B cell (primary cell): ENCODE results near the gene DCBLD2. TPM values are rescaled to one million over a fixed set of nuclear protein-coding genes. Genes with fewer than 3 reads are reported as not detected.

ENCODE experiments used
- ATAC-seq: fragments of 200-7000 bp; cut with Tn5 transposase; one replicate; pipeline ENCODE4 v1.10.0; 2021; ENCODE audit warnings: low read depth, mild to moderate bottlenecking, moderate number of reproducible peaks, moderate library complexity
- CTCF ChIA-PET: fragments of 350-600 bp; sonication (Branson Sonifier 250); formaldehyde crosslinking; loops from one replicate; lab custom pipeline; 2021; ENCODE audit warnings: antibody characterized with exemption, inconsistent platforms; lab: Charles Lee
- POLR2A ChIA-PET: fragments of 350-600 bp; sonication (Branson Sonifier 250); formaldehyde crosslinking; loops from one replicate; lab custom pipeline; 2021; ENCODE audit warnings: antibody characterized with exemption; lab: Charles Lee
- DNase-seq: peaks from one replicate; pipeline ENCODE4 v3.0.0; 2013
- H2AFZ ChIP-seq: 2 replicates; pipeline ENCODE4 v1.6.1; 2012; ENCODE audit warnings: mild to moderate bottlenecking, low read depth, low read length; ENCODE audit not compliant: insufficient read depth, poor library complexity, severe bottlenecking
- H3K27ac ChIP-seq, 2 donors: 1 replicate in 1 of 2; 2 replicates in 1 of 2; pipeline ENCODE4 v1.5.1; 2012 to 2013; ENCODE audit warnings: low read length in 2 of 2, mild to moderate bottlenecking in 2 of 2, moderate library complexity in 1 of 2
- H3K27me3 ChIP-seq, 4 experiments: fragments of 200-600 bp in 1 of 4; sonication (generic) in 1 of 4; replicated peaks in 1 of 4; 1 replicate in 2 of 4; 2 replicates in 2 of 4; pipeline versions ENCODE4 v1.6.1 to v1.7.0; 2013 to 2016; ENCODE audit warnings: low read length in 3 of 4, mild to moderate bottlenecking in 2 of 4, mixed read lengths in 1 of 4, moderate library complexity in 1 of 4; ENCODE audit not compliant: insufficient read depth in 4 of 4, control insufficient read depth in 3 of 4; ENCODE audit errors: control extremely low read depth in 1 of 4
- H3K36me3 ChIP-seq, 2 experiments: replicated peaks in 1 of 2; 1 replicate in 1 of 2; 2 replicates in 1 of 2; pipeline versions ENCODE4 v1.6.1 to v1.7.1; 2013; ENCODE audit warnings: low read length in 1 of 2; ENCODE audit not compliant: insufficient read depth in 2 of 2, control insufficient read depth in 1 of 2; ENCODE audit errors: control extremely low read depth in 1 of 2, extremely low read depth in 1 of 2
- H3K4me1 ChIP-seq, 2 donors: fragments of 200-600 bp in 1 of 2; sonication (generic) in 1 of 2; 1 replicate in 1 of 2; 2 replicates in 1 of 2; pipeline versions ENCODE4 v1.5.1 to v1.6.1; 2013 to 2017; ENCODE audit warnings: low read length in 2 of 2; ENCODE audit not compliant: control insufficient read depth in 2 of 2, insufficient read depth in 2 of 2
- H3K4me2 ChIP-seq: replicated peaks from 2 replicates; pipeline ENCODE3; 2012; ENCODE audit warnings: mild to moderate bottlenecking, low read depth, low read length; ENCODE audit not compliant: poor library complexity, severe bottlenecking
- H3K4me3 ChIP-seq, 5 experiments: fragments of 200-600 bp in 1 of 5; sonication (generic) in 1 of 5; 1 replicate in 3 of 5; 2 replicates in 2 of 5; pipeline versions ENCODE4 v1.5.1 to v1.7.0; 2011 to 2016; ENCODE audit warnings: low read length in 4 of 5, mild to moderate bottlenecking in 4 of 5, low read depth in 2 of 5, control low read depth in 1 of 5, moderate library complexity in 1 of 5; ENCODE audit not compliant: insufficient read depth in 1 of 5; ENCODE audit errors: control extremely low read depth in 1 of 5, extremely low read depth in 1 of 5
- H3K79me2 ChIP-seq: fragments of 200-600 bp; sonication (generic); one replicate; pipeline ENCODE4 v1.6.0; 2016; ENCODE audit warnings: low read length; ENCODE audit not compliant: control insufficient read depth, insufficient read depth
- H3K9ac ChIP-seq: fragments of 200-600 bp; sonication (generic); 2 replicates; pipeline ENCODE4 v1.6.1; 2017; ENCODE audit warnings: mild to moderate bottlenecking, low read length, moderate library complexity
- H3K9me3 ChIP-seq, 3 donors: one replicate each; pipeline versions ENCODE4 v1.6.1 to v1.7.1; 2013; ENCODE audit warnings: low read length in 2 of 3; ENCODE audit not compliant: control insufficient read depth in 2 of 3, insufficient read depth in 1 of 3; ENCODE audit errors: control extremely low read depth in 1 of 3
- H4K20me1 ChIP-seq: 2 replicates; pipeline ENCODE4 v1.6.0; 2012; ENCODE audit warnings: mild to moderate bottlenecking, low read length; ENCODE audit not compliant: insufficient read depth, control insufficient read depth, poor library complexity, severe bottlenecking
- H3K27ac Mint-ChIP-seq: one replicate; pipeline ENCODE4 v1.8.0; 2021; ENCODE audit warnings: mixed read lengths
- H3K27me3 Mint-ChIP-seq: one replicate; pipeline ENCODE4 v1.8.0; 2021; ENCODE audit warnings: mixed read lengths
- H3K4me1 Mint-ChIP-seq: one replicate; pipeline ENCODE4 v1.8.0; 2021; ENCODE audit warnings: mixed read lengths
- H3K4me3 Mint-ChIP-seq: one replicate; pipeline ENCODE4 v1.8.0; 2021; ENCODE audit warnings: mixed read lengths
- H3K9me3 Mint-ChIP-seq: one replicate; pipeline ENCODE4 v1.8.0; 2022; ENCODE audit warnings: mixed read lengths; ENCODE audit not compliant: insufficient read depth
- EZH2 ChIP-seq: IDR thresholded peaks from 2 replicates; pipeline ENCODE4 v1.6.1; 2012; ENCODE audit warnings: borderline replicate concordance, low read depth, mild to moderate bottlenecking, moderate library complexity, low read length; ENCODE audit not compliant: insufficient read depth, poor library complexity, severe bottlenecking
- WGBS: methylation state at CpG from one replicate; pipeline ENCODE4 v1.1.5; 2013; ENCODE audit warnings: missing lambda C conversion rate; ENCODE audit not compliant: insufficient coverage; 5-methylcytosine and 5-hydroxymethylcytosine counted together
- intact Hi-C: fragments of 100-400 bp; cut with micrococcal nuclease; formaldehyde crosslinking; loops from one replicate; pipeline ENCODE4 v1.10.0; 2022
- polyA plus RNA-seq: library from polyadenylated mRNA; depleted of rRNA; stranded (reverse); fragments of >200 nt; gene quantifications from 2 replicates; pipeline ENCODE4 v1.2.3, GENCODE V29; 2012
- total RNA-seq, 2 donors: library from RNA; stranded (reverse); fragments of 120-200 nt in 1 of 2; gene quantifications; 1 replicate in 1 of 2; 2 replicates in 1 of 2; pipeline versions ENCODE4 v1.2.3 to v1.2.4, GENCODE V29; 2013 to 2022
- TF ChIP-seq, protein P1 (sequence below): fragments of 200-600 bp; IDR thresholded peaks from one replicate; pipeline ENCODE4 v1.8.0; 2022; ENCODE audit warnings: antibody characterized with exemption, mild to moderate bottlenecking

Gene DCBLD2
- total and polyA plus RNA-seq, 2 donors (not counting 1 experiment from before 2014, with no cell fraction given), result 0.37 to 3.5 TPM

DNA sequence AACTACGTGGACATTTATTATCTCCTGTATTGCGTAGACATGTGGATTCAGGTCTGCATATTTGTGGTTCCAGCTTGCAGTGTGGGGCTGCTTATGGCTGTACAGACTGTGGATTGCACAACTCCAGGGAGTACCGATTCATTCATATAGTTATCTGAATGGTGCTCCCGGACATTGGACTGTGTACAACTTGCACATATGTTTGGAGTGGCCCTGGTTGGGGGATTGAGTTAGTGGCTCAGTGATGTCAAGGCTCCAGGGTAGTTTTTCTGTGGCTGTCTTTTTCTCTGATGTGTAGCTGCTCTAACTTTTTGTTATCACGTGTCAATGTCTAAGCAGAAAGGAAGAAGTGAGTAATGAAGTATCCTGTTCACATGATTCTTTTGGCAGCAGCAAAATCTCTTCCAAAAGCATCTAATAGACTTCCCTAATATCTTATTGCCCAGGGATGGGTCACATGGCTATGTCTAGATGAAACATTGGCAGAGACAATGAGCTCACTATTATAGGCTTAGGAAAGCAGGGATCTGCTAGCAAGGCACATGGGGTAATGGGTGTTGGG is 122.6 kb downstream of the DCBLD2 start:
- no peaks in the 10 kb centered on the region for H3K4me1 Mint-ChIP-seq
- no peak for TF ChIP-seq EZH2
- TF ChIP-seq, protein P1, sequence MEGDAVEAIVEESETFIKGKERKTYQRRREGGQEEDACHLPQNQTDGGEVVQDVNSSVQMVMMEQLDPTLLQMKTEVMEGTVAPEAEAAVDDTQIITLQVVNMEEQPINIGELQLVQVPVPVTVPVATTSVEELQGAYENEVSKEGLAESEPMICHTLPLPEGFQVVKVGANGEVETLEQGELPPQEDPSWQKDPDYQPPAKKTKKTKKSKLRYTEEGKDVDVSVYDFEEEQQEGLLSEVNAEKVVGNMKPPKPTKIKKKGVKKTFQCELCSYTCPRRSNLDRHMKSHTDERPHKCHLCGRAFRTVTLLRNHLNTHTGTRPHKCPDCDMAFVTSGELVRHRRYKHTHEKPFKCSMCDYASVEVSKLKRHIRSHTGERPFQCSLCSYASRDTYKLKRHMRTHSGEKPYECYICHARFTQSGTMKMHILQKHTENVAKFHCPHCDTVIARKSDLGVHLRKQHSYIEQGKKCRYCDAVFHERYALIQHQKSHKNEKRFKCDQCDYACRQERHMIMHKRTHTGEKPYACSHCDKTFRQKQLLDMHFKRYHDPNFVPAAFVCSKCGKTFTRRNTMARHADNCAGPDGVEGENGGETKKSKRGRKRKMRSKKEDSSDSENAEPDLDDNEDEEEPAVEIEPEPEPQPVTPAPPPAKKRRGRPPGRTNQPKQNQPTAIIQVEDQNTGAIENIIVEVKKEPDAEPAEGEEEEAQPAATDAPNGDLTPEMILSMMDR, result no peak
- Histone ChIP-seq H3K9me3 (no peaks in the 10 kb centered on the region), H3K4me2 (no peak overlapping the region), H3K4me1 (no peaks in the 10 kb centered on the region), H3K79me2 (no peaks in the 10 kb centered on the region), H3K27ac (no peak overlapping the region), H4K20me1 (no peaks in the 10 kb centered on the region), H3K4me3 (no peak overlapping the region), H3K36me3 (no peaks in the 10 kb centered on the region), H2AFZ (no peak overlapping the region), H3K9ac (no peak overlapping the region), H3K27me3 (no peaks in the 10 kb centered on the region)
- DNase-seq (no peak), ATAC-seq (no peak)
- H3K4me3 Mint-ChIP-seq, result no peak overlapping the region
- CTCF ChIA-PET, result no interaction called here
- no peaks in the 10 kb centered on the region for H3K9me3 Mint-ChIP-seq
- 37% methylated on average over 4 of the region's 5 CpGs for WGBS
- POLR2A ChIA-PET, result no interaction called here
- intact Hi-C loops, result no loop called here
- peaks cover 11% of the 10 kb centered on the region for H3K27me3 Mint-ChIP-seq
- no peak overlapping the region for H3K27ac Mint-ChIP-seq

DNA sequence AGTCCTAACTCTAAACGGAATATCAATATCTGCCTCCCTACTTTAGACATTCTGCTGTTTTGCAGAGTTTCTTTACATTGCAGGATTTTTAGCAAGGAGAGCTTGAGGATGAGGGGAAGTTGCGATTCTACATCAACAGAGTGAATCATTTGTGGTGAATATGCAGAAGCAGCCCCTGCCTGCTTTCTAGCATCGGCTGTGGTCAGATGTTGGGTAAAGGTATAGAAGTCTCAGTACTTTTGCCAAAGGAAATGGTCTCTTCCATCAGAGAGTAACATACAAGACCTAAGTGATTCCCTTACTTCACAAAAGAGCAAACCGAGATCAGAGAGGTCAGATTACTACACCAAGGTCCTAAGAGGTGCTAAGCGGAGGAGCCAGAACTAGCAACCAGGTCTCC is 123.1 kb downstream of the DCBLD2 start:
- TF ChIP-seq EZH2, result no peak
- TF ChIP-seq, protein P1, result no peak
- no peaks in the 10 kb centered on the region for H4K20me1 ChIP-seq
- 70% methylated on average over 3 of the region's 5 CpGs for WGBS
- Mint-ChIP-seq H3K27me3 (peaks cover 15% of the 10 kb centered on the region), H3K27ac (no peak overlapping the region), H3K9me3 (no peaks in the 10 kb centered on the region), H3K4me3 (no peak overlapping the region), H3K4me1 (no peaks in the 10 kb centered on the region)
- no peaks in the 10 kb centered on the region for H3K9me3 ChIP-seq
- H3K27me3 ChIP-seq, result no peaks in the 10 kb centered on the region
- no peak overlapping the region for H3K4me2 ChIP-seq
- H2AFZ ChIP-seq, result no peak overlapping the region
- ChIA-PET POLR2A (no interaction called here), CTCF (no interaction called here)
- H3K79me2 ChIP-seq, result no peaks in the 10 kb centered on the region
- no peak for ATAC-seq
- H3K36me3 ChIP-seq, result no peaks in the 10 kb centered on the region
- no peak for DNase-seq
- no peak overlapping the region for H3K4me3 ChIP-seq
- H3K9ac ChIP-seq, result no peak overlapping the region
- intact Hi-C loops, result no loop called here
- no peaks in the 10 kb centered on the region for H3K4me1 ChIP-seq
- H3K27ac ChIP-seq, result no peak overlapping the region
